DMS79 treated with DMSO at 0.1 percent for 48 hours (cell line): ENCODE results near the gene KIDINS220.

Experiments
- DNase-seq: peaks from one replicate; lab custom pipeline; 2025; lab: John Stamatoyannopoulos, UW

KIDINS220 gene

DNA sequence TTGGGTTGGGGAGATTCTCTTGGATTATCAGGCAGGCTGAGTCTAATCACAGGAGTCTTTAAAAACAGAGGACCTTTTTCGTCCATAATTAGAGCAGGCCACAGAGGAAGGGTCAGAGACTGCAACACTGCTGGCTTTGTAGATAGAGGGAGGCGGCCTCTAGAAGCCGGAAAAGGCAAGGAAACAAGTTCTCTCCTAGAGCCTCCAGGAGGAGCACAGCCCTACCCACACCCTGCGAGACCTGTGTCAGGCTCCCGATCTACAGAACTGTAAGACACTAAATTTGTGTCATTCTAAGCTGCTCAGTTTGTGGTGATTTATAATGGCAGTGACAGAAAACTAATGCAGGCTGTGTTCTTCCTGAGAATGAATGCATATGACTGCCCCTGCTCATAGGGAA is 140.2 kb downstream of the KIDINS220 start:
- DNase-seq = no peak

DNA sequence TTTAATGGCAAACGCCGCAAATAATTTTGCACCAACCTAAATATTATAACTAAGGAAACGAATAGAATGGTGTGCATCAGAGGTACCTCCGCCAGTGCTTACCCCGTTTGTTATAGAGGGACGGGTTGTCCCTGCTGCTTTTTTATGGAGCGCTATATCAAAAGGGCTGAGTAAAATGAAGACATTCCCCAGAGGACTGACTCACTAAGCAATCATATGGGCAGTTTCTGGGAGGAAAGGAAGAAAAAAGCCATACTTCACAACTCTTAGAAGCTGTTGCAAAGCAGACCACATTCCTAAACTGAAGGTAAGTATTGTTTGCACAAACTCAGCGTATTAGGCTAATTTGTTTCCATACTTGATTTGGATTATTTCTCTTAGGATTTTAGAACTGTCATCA is 142.7 kb downstream of the KIDINS220 start:
- no peak for DNase-seq

DNA sequence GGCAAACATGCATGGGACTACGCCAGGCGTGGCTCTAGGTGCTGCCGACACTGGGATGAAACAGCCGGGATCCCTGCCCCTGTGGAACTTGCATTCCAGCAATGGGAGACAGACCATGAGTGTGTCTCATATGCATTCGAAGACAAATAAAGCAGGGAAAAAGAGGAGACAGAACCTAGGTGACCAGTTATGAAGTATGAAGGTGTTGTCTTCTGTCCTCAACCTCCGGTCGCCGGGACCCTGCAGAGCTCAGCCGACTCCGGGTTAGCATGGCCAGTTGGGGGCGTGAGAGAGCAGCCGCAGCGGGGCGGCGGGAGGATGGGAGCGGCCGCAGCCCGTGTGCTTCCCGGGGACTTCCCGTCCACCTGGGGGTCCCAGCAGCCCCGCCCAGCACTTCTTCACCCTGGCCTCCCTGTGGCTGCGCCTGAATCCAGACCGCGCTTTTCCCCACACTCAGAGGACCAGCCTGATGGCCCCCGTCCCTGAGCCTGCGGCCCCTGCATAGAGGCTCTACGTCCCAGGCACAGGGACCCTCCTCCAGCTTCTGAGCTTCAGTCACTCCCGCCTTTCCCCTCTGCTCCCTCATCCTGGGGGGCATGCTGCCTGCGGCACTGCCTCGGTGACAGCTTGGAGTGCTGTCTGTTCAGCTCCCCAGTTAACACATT is 144.1 kb downstream of the KIDINS220 start:
- no peak for DNase-seq

DNA sequence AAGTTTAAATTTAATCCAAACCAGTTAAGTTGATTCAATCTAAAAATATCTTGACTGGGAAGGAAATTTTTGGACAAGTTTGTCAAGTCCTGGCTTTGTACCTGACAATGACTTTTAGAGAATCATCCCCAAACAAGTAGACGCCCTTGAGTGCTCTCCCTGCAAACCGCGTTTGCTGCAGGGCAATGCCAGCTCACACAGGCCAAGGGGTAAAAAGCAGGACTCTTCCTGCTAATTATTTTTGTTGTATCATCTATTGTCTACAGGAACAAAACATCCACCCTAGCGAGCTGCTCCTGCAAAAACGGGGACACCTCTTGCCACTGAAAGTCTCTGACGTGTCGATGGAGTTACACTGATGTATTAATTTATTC is 144.6 kb downstream of the KIDINS220 start:
- no peak for DNase-seq

DNA sequence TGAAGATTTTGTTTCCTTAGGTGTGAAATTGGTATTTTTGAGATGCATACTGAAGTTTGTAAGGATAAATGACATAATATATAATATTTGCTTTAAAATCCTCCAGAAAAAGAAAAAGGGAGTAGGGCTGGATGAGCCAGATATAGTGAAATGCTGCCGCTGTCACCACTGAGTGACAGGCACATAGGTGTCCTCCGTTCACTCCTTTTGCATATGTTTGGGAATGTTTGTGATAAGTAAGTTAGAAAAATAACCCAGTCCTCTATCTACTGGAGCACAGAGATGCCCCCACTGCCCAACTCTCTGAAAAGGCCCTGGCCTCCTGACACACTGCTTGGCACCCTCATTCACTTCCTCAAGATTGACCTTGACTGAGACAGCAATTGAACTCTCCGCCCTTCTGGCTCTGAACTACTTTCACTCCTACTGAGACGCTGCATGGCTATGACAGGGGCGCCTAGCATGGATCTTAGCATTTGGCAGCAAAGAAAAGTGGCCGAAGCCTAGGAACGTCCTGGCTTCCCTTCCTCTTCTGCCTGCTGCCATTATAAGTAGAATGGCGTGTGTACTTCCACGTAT is 145.5 kb downstream of the KIDINS220 start:
- no peak for DNase-seq

DNA sequence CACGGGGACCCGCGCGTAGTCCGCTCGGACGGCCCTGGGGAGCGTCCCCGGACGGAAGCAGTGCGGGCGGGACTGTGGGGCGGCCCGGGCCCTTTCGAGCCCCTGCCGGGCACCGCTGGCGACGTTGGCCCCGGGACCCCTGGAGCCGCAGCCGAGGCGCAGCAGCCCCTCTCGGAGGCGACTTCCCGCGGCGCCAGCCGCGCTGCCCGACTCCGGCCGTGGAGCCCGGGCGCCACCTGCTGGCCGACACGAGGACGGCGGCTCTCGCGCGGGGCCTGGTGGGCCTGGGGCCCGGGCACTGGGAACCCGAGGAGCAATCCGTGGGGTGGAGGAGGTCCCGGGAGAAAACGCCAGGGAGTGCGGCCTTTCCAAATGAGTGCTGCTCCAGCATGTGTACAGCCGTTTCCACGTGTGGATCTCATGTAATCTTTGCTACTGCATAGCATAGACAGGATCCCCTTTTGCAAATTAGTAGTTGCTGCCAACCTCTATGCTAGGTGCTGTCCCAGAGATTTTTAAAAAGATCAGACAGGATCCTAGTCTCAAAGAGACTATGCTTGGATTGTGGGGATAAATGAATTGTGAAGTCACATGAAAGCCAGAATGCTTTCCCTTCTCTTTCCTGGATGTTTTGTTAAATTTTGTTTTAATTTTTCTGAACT is 151.6 kb downstream of the KIDINS220 start:
- DNase-seq = peak; percentile 63

DNA sequence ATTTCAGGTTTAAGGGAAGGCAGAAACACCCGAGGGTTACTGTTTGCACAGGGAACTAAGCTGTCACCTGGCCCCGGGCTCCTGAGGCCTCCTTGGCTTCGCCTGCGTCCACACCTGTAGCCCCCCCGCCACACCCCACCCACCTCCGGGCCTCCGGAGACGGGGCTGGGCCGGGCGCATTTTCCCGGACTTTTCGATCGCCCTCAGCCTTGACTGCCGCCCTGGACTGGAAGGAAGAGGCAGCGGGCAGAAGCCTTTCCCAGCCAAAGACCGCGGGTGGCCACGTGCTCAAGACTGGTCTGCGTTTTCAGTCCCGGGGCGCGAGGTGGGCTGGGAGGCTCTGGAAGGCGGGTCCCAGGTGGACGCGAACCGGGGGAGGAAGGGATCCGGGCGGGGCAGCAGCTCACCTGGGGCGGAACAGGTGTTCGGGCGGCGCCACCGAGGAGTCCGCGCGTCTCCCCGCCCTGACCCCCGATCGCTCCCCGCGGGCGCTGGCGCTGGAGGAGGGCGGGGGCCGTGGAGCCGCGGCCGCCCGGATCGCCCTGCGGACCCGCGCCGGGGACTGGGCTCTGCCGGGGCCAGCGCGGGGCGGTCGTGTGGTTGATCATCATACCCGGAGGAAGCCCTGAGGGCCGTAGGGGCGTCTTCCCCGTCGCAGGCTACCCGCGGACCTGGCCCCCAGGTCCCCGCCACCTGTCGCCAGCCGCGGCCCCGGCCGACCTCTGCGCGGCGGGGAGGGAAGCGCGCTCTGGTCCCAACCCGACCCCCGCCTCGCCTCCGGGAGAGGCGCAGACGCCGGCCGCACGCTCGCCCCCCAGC is 152.3 kb downstream of the KIDINS220 start:
- peak; percentile 66 for DNase-seq

DNA sequence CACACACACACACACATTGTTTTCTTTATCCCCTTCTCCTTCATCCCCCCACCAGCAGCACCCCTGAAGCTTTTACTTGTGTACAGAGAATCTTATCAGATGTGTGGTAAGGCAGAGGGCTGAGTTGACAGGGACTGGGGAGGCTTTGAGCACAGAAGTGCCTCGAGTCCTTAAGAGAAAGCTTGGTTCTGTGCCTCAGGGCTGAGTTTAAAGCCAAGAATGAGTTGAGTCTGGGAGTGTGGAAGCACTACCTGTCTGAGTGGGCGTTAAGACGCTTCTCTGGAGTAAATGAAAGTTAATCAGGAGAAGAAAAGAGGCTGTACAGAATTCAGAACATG is 152.9 kb downstream of the KIDINS220 start:
- peak; percentile 66 for DNase-seq

DNA sequence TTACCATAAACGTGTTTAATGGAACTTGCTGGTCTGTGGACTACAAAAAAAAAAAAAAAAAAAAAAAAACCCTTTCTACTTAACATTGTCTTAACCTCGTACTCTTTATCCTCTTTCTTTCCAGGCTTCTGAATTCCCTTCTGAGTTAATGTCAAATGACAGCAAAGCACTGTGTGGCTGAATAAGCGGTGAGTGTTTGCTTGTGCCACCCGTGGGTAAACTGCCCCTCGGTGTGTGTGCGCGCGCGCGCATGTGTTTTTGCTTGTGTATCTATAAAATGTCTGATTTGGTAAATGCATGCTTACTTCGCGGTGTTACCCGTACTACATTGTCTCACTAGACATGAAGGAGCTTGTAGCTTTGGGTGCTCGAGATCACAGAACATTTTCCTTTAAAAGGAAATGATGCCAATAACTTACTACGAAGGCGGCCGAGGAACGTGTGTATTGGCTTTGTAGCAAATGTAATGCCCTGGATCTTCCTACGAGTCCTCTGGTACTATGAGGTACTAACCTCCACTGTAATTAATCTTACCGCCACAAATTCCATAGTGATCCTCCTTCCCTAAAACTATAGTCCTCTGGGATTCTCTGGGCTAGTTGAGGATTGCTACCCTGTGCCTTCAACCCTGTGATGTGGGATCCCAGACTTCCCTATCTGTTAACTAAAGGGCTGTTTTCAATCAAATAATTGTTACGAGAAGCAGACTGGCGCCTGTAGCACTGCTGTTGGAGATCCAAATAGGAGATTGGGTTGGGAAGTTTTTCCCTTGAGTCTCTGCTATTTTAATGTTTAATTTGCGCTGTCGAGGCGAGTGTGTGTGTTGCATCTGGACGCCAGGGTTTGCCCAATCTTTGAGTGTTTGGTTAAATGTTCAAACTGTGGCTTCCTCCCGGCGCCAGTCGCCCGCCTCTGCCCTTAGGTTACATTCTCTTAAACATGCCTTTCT is 154.4 kb downstream of the KIDINS220 start:
- DNase-seq = peak; percentile 41

DNA sequence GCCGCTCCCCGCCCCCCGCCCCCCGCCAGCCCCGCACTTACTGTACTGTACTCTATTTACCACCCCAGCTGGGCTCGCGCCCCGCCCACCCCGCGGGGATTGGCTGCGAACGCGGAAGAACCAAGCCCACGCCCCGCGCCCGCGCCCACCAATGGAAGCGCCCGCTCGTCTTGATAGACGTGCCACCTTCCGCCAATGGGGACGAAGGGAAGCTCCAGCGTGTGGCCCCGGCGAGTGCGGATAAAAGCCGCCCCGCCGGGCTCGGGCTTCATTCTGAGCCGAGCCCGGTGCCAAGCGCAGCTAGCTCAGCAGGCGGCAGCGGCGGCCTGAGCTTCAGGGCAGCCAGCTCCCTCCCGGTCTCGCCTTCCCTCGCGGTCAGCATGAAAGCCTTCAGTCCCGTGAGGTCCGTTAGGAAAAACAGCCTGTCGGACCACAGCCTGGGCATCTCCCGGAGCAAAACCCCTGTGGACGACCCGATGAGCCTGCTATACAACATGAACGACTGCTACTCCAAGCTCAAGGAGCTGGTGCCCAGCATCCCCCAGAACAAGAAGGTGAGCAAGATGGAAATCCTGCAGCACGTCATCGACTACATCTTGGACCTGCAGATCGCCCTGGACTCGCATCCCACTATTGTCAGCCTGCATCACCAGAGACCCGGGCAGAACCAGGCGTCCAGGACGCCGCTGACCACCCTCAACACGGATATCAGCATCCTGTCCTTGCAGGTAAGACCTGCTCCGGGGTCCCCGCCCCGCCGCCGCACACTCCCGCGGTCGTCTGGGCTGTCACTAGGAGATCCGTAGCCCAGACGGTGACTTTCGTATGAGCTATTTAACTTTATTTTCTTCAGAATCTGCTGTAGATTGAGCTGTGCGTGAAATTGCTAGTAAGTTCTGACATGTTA is 155.4 kb downstream of the KIDINS220 start, which contains the start of gene ID2:
Gene ID2, plus strand, starts transcription at position 271 of the 907 bp plus-strand sequence. Its CDS starts 110 bp downstream, at position 381.
- peak; percentile 96 for DNase-seq

DNA sequence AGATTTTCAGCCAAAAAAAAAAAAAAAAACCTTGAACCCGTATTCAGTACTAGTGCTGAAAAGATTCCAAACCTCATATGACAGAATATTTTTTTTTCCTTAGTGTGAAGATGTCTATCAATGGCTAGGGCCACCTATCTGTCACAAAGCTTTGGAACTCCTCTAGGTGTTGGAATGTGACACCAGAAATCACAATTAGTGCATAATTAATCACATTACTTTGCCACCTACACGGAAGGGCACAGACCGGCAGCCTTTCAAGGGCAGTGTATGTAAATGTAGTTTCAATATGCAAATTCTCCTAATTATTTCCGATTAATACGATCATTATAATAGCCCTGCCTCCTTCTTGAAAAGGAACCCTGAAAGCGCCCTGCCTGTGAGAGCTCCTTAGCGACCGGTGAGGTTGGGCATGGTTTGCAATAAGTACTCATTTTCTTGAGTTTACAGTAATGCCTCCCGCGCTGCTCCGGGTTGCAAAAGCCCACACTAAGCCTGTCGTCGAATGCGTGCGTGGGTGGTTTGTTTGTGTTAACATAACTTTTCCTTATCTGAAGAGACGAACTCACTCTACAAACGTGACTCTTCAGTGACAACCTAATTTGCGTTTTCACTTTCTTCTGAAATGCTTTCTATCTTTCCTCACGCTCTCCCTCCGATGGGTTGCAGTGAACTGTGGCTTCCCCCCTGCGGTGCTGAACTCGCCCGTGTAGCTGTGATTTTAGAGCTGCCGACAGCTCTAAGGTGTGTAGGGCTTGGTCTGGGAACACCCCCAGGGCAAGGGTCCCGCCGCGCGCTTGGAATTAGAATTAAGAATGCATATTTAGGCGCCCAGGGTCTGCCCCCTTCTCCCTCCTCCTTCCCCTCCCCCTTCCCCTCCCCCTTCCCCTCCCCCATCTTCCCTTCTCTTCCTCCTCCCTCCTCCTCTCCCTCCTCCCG is 156.3 kb downstream of the KIDINS220 start:
- DNase-seq = peak; percentile 87

DNA sequence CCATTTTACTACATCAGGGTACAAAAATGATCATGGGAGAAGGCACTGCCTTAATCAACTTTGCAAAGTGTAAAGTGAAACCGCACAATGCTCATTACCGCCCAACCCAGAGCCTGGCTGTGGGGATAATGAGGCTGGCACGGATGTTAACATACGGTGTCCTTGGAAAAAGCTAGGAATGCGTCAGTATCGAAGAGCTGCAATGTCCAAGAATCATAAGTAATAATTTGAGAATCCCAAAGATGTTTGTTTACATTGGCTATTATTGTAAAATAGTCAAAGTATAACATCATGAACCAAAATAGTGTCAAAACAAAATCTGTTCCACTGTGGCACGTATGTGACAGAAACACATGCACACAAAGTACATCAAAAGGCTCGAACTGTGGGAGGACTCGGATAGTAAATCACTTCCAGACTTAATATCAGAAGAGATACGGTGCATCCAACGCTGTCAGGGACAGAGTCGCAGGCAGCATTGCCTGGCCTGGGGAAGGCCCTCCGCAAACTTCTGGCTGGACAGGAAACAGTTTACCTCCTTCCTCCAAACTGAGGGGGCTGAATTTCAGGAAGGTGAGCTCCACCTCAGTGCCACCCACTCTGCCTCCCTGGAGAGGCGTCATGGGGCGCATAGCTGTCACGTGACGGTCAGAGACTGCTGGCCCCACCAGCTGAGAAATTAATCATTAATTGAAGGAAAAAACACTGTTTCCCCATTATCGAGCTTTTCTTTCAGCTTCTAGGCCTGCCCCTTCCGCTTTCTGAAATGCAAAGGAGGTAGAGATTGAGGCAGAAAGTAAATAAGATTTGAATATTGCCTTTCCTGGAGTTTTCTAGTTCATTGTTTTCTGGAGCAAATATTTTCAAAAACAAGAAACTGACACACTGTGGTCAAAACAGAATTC is 157.3 kb downstream of the KIDINS220 start:
- peak; percentile 74 for DNase-seq

DNA sequence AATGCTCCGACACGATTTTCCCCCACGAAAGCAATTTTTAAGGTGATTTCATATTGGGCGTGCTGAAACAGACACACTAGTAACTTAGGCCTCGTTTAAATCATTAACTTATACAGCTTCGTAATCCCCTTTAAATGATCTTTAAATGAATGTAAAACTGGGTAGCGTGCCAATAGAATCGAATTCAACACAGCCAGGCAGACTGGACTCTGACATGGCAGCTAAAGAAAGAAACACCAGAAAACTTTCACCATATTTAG is 157.9 kb downstream of the KIDINS220 start:
- DNase-seq = no peak
